ENCODE results near the gene NCF1. TPM values are rescaled to one million over a fixed set of nuclear protein-coding genes. Genes with fewer than 3 reads are reported as not detected.

The NCF1 gene
- 0.08 to 0.12 TPM (median 0.10 TPM) in 4 of 5 replicates, not detected in the other for total RNA-seq (2022; extraction: Qiagen RNA extraction; ENCODE audit: low read depth)

DNA sequence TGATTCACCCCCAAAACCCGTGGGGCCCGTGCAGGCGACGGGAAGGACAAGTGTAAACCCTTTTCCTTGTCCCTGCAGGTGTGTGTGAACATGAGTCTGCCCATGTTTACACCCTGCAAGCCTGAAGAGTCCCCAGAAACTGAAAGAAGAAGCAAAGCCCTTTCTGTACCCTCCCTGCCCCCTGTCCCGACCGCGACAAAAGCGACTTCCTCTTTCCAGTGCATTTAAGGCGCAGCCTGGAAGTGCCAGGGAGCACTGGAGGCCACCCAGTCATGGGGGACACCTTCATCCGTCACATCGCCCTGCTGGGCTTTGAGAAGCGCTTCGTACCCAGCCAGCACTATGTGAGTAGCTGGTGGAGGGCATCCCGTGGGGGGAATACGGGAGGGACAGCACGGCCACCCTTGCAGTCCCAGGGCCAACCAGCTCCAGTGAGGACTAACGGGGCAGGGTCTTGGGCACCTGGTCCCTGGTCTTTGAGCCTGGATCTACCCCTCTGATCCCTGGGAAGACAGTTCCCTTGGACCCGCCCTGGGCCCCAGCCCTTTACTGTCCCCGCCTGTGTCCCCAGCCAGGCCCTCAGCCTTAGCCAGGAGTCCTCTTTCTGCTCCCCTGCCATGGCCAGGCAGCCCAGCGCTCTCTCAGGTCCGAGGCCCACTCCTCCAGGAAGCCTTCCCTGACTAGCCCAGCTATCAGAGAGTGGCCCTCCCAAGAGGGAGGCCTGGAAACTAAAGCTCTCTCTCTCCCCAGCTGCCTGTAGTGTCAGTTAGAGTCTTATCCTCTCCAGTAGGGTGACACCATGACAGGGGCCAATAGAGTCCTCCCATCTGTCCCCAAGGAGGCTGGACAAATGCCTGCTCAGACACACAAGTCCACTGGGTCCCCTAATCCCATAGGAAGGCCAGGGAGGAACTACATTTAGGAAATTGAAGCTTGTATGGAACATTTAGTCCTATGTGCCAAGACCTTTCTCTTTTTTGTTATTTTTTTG lies at the start of gene NCF1:
NCF1 (plus strand) TSS at position 252 of the 991 bp plus-strand sequence; CDS start at position 273, 21 bp downstream.

Other genes with a start within 250 kb of the NCF1 start
- 76.3 to 97.6 TPM (median 95.3 TPM) in 5 replicates for gene GTF2I, start 116.3 kb upstream of the NCF1 start, total RNA-seq (2022; extraction: Qiagen RNA extraction; ENCODE audit: low read depth)
- 1.7 to 7.2 TPM (median 6.6 TPM) in 5 replicates for gene GTF2IRD2, start 77.6 kb downstream of the NCF1 start, total RNA-seq (2022; extraction: Qiagen RNA extraction; ENCODE audit: low read depth)
- gene CASTOR2, start 190.7 kb downstream of the NCF1 start, total RNA-seq (2022; extraction: Qiagen RNA extraction; ENCODE audit: low read depth) = 2.3 to 3.2 TPM (median 2.8 TPM) in 5 replicates

Measured in A549 treated with CpdA at 1 μM for 4 hours (cell line).